Skeletal muscle tissue (tissue), 4 donors: Measurements from ENCODE around the gene UNC13A. TPM values are rescaled to one million over a fixed set of nuclear protein-coding genes. Genes with fewer than 3 reads are reported as not detected.

Source experiments
- H3K27ac ChIP-seq: one replicate; pipeline ENCODE4 v1.7.0; 2013; ENCODE audit warnings: mild to moderate bottlenecking, low read depth, low read length, inconsistent platforms
- H3K27me3 ChIP-seq, 3 donors: one replicate each; pipeline ENCODE4 v1.7.0; 2013; ENCODE audit warnings: low read length in 3 of 3; ENCODE audit not compliant: control insufficient read depth in 3 of 3, insufficient read depth in 3 of 3
- H3K36me3 ChIP-seq, 3 donors: one replicate each; pipeline ENCODE4 v1.7.0; 2013; ENCODE audit warnings: low read length in 3 of 3; ENCODE audit not compliant: control insufficient read depth in 3 of 3, insufficient read depth in 3 of 3
- H3K4me1 ChIP-seq, 3 donors: one replicate each; pipeline ENCODE4 v1.7.0; 2013; ENCODE audit warnings: low read length in 3 of 3, mild to moderate bottlenecking in 3 of 3; ENCODE audit not compliant: control insufficient read depth in 3 of 3, insufficient read depth in 3 of 3
- H3K4me3 ChIP-seq, 3 donors: one replicate each; pipeline ENCODE4 v1.7.0; 2013; ENCODE audit warnings: low read length in 3 of 3
- H3K9ac ChIP-seq, 3 donors: one replicate each; pipeline ENCODE4 v1.7.0; 2013; ENCODE audit warnings: low read length in 3 of 3, mild to moderate bottlenecking in 3 of 3, moderate library complexity in 2 of 3, low read depth in 1 of 3
- H3K9me3 ChIP-seq, 3 donors: one replicate each; pipeline ENCODE4 v1.7.0; 2013; ENCODE audit warnings: low read length in 3 of 3; ENCODE audit not compliant: control insufficient read depth in 3 of 3
- total RNA-seq: library from RNA; depleted of rRNA; stranded (reverse); fragments of >200 nt; gene quantifications from one replicate; pipeline ENCODE4 v1.2.3, GENCODE V29; 2014
- donor health status: Osteomylitis.

UNC13A gene
- total RNA-seq, 1 donor from 2014 or later: not detected

DNA sequence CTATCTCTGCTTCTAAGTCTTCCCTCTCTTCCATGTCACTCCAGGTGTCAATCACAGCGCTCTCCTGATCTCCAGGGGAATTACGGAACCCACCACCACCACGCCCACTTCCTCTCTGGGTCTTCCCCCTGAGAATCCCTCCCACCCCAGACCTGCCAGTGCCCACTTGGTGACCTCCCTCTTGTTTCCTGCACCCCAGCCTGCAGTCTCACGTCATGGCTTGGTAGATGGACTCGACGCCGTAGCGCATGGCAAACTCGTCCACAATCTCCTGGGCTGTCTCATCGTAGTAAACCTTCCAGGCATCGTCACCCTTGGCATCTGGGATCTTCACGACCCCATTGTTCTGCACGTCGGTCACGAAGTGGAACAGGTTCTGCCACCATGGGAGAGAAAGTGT lies 47.0 kb downstream of the UNC13A start:
- Histone ChIP-seq H3K4me1 (no peaks in the 10 kb centered on the region), H3K9me3 (no peaks in the 10 kb centered on the region), H3K27ac (no peak overlapping the region), H3K27me3 (peaks cover 9 to 20% (median 17%) of the 10 kb centered on the region in 3 donors), H3K36me3 (no peaks in the 10 kb centered on the region), H3K4me3 (no peak overlapping the region), H3K9ac (no peak overlapping the region)

DNA sequence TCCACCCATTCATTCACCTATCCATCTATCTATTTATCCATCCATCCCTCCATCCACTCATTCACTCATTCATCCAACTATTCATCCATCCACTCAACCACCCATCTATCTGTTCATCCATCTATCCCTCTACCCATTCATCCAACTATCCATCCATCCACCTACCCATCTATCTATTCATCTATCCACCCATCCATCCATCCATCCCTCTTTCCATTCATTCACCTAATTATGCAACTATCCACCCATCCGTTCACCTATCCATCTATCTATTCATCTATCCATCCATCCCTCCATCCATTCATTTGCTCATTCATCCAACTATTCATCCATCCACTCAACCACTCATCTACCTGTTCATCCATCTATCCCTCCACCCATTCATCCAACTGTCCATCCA lies 54.5 kb downstream of the UNC13A start:
- Histone ChIP-seq H3K9me3 (peaks cover 0 to 2% (median 0%) of the 10 kb centered on the region in 3 donors), H3K27me3 (peaks cover 0 to 6% (median 5%) of the 10 kb centered on the region in 3 donors), H3K36me3 (no peaks in the 10 kb centered on the region), H3K27ac (no peak overlapping the region), H3K4me1 (no peaks in the 10 kb centered on the region), H3K9ac (no peak overlapping the region), H3K4me3 (no peak overlapping the region)

DNA sequence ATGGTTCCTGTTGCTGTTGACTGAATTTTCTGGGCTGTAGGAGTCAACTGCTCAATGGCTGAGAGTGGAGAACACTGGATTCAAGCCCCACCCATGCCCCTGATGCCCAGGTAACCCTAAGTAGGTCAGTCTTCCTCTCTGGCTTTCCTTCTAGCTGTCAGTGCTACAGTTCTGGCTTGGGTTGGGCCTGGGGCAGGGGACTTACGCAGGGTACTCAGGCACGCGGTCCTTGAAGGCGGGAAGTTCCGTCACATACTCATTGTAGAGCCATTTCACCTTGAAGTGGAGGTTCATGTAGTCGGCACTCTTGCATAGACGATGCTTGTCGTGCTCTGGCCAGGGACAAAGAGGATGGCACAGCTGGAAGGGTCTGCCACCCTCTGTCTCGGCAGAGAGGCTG lies 55.6 kb downstream of the UNC13A start:
- H3K27me3 ChIP-seq: peaks cover 0 to 8% (median 6%) of the 10 kb centered on the region in 3 donors
- H3K9ac ChIP-seq: no peak overlapping the region
- no peak overlapping the region for H3K4me3 ChIP-seq
- no peaks in the 10 kb centered on the region for H3K36me3 ChIP-seq
- no peak overlapping the region for H3K27ac ChIP-seq
- no peaks in the 10 kb centered on the region for H3K4me1 ChIP-seq
- H3K9me3 ChIP-seq: peaks cover 0 to 2% (median 0%) of the 10 kb centered on the region in 3 donors

DNA sequence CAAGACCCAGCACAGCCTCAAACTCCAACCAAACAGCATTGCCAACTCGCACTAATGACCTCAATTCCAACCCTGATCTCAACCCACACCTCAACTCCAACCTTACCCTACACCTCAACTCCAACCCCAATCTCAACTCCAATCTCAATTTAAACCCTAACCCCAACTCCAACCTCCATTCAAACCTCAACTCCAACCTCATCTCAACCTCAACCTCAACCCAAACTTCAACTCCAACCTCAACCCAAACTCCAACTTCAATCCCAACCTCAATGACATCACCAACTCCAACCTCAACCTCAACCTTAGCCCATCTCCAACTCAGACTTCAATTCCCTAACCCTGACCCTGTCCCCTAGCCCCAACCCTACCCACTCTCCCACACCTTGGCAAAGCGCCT lies 58.4 kb downstream of the UNC13A start:
- Histone ChIP-seq H3K36me3 (no peaks in the 10 kb centered on the region), H3K4me3 (no peak overlapping the region), H3K4me1 (no peaks in the 10 kb centered on the region), H3K9ac (no peak overlapping the region), H3K9me3 (peaks cover 0 to 2% (median 0%) of the 10 kb centered on the region in 3 donors), H3K27me3 (peaks cover 0 to 8% (median 6%) of the 10 kb centered on the region in 3 donors), H3K27ac (no peak overlapping the region)

DNA sequence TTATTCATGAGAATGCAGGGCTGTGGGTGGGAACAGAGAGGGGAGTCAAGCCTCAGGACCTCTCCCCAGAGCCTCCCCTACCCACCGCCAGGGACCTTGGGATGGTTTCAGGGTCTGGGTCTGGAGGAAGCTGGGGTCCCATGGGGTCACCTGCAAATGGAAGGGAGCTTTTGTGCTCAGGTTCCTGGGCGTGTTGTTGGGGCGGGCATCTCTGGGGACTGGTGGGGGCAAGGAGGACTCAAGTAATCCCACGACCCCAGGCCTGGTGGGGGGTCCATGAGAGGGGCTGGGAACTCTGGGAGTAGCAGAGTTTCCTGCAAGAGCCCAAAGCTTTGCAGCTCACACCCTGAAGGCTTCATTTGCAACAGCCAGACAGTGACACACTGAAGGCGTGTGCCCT lies 60.2 kb downstream of the UNC13A start:
- no peaks in the 10 kb centered on the region for H3K36me3 ChIP-seq
- H3K4me1 ChIP-seq: no peaks in the 10 kb centered on the region
- no peak overlapping the region for H3K27ac ChIP-seq
- no peak overlapping the region for H3K9ac ChIP-seq
- no peaks in the 10 kb centered on the region for H3K9me3 ChIP-seq
- peaks cover 0 to 8% (median 6%) of the 10 kb centered on the region in 3 donors for H3K27me3 ChIP-seq
- no peak overlapping the region for H3K4me3 ChIP-seq

DNA sequence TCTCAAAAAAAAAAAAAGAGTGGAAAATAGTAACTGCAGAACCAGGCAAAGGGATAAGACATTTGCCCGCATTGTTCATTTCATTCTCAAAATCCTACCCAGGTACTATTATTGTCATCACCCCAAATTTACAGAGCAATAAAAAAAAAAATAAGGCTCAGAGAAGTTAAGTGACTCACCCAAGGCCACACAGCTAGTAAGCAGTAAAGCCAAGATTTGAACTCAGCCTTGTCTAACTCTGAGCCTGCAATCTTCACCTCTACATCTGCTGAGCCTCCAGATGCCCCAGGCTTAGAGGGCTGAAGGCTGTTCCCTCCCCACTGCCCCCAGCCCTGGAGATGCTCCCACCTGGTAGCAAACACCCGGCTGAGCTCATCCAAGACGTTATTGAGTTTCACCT lies 61.0 kb downstream of the UNC13A start:
- H3K9me3 ChIP-seq: no peaks in the 10 kb centered on the region
- no peak overlapping the region for H3K9ac ChIP-seq
- no peaks in the 10 kb centered on the region for H3K36me3 ChIP-seq
- H3K4me1 ChIP-seq: no peaks in the 10 kb centered on the region
- no peak overlapping the region for H3K4me3 ChIP-seq
- H3K27me3 ChIP-seq: peaks cover 0 to 8% (median 4%) of the 10 kb centered on the region in 3 donors
- H3K27ac ChIP-seq: no peak overlapping the region

DNA sequence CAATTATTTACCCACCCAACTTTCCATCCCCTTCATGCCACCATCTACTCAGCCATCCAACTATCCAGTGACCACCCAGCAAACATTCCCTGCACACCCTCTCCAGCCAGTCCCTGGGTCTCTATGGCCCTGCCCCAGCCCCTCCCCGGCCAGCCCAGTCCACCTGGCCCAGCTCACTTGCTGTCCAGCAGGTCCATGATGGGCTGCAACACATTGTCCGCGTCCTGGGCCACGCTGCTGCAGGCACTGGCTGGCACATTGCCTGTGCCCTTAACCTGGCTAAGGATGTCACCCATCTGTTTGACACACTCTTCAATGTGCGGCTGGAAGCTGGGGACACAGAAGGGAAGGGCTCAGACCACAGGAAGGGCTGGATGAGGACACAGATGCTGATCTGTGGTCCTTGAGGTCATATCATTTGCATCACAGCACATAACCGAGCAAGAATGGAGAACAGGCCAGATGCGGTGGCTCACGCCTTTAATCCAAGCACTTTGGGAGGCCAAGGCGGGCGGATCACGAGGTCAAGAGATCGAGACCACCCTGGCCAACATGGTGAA lies 61.6 kb downstream of the UNC13A start:
- H3K9me3 ChIP-seq: peaks cover 0 to 6% (median 4%) of the 10 kb centered on the region in 3 donors
- H3K9ac ChIP-seq: no peak overlapping the region
- H3K4me1 ChIP-seq: no peaks in the 10 kb centered on the region
- H3K27ac ChIP-seq: no peak overlapping the region
- H3K36me3 ChIP-seq: no peaks in the 10 kb centered on the region
- H3K4me3 ChIP-seq: no peak overlapping the region
- peaks cover 0 to 8% (median 4%) of the 10 kb centered on the region in 3 donors for H3K27me3 ChIP-seq

DNA sequence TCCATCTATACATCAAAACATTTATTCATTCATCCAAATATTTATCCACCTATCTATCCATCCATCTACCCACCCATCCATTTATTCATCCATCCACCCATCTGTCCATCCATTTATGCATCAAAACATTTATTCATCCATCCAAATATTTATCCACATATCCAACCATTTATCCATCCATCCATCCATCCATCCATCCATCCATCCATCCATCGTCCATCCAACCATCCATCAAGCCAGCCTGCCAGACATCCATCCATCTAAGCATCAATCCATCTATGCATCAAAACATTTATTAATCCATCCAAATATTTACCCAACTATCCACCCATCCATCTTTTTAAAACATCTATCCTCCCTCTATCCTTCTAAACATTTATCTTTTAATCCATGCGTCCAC lies 62.2 kb downstream of the UNC13A start:
- Histone ChIP-seq H3K27ac (no peak overlapping the region), H3K36me3 (no peaks in the 10 kb centered on the region), H3K9ac (no peak overlapping the region), H3K9me3 (peaks cover 0 to 9% (median 9%) of the 10 kb centered on the region in 3 donors), H3K4me1 (no peaks in the 10 kb centered on the region), H3K4me3 (no peak overlapping the region), H3K27me3 (peaks cover 0 to 8% (median 4%) of the 10 kb centered on the region in 3 donors)

DNA sequence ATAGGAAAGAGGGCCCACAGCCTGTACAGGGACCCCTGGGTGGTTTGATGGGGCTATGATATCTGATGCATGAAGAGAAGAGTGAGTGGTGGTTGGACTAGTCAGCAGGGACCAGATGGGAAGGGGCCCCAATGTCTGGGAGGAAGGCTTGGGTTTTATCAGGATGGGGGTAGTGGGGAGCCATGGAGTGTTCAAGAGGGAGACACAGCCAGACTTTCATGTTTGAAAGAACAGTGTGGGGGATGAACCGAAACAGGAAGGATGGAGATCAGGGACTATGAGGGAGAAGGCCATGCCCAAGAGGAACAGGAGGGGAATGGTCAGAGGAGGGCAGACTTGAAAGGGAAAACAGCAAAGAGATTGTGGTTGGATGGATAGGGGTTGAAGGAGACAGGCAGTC lies 63.1 kb downstream of the UNC13A start:
- Histone ChIP-seq H3K27ac (no peak overlapping the region), H3K9ac (no peak overlapping the region), H3K4me1 (no peaks in the 10 kb centered on the region), H3K4me3 (no peak overlapping the region), H3K9me3 (peaks cover 0 to 9% (median 9%) of the 10 kb centered on the region in 3 donors), H3K36me3 (no peaks in the 10 kb centered on the region), H3K27me3 (peaks cover 0 to 8% (median 4%) of the 10 kb centered on the region in 3 donors)

DNA sequence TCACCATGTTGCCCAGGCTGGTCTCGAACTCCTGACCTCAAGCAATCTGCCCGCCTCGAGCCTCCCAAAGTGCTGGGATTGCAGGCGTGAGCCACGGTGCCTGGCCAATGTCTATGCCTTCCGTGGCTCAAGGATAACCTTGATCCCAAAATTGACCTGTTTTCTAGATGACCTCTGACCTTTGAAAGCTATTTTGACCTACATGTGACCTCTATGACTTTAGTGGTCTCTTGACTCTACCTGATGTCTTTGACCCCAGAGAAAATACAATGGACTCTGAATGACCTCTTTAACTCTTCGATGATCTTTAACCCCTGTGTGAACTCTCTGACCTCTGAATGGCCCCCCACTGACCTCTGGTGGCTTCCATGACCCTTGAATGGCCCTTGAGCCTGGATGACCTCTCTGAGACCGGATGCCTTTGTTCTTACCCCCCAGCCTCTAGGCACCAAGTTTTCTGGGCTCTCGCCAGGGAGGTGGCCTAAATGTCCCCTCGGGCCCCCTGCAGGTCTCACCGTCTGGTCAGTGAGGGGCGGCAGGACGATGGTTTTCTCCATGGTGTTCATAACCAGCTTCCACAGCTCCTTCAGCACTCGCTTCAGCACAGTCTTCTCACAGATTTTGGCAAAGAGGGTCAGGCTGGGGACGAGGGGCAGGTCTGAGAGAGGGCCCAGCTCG lies 63.7 kb downstream of the UNC13A start:
- H3K27me3 ChIP-seq: peaks cover 0 to 12% (median 6%) of the 10 kb centered on the region in 3 donors
- H3K4me3 ChIP-seq: no peak overlapping the region
- H3K4me1 ChIP-seq: no peaks in the 10 kb centered on the region
- peaks cover 0 to 9% (median 9%) of the 10 kb centered on the region in 3 donors for H3K9me3 ChIP-seq
- no peak overlapping the region for H3K9ac ChIP-seq
- H3K27ac ChIP-seq: no peak overlapping the region
- no peaks in the 10 kb centered on the region for H3K36me3 ChIP-seq
